CD4-positive, alpha-beta T cell (primary cell): ENCODE data around the gene ARHGAP15. TPM values are rescaled to one million over a fixed set of nuclear protein-coding genes. Genes with fewer than 3 reads are reported as not detected.

Experiments
- ATAC-seq: fragments of 200-7000 bp; cut with Tn5 transposase; one replicate; pipeline ENCODE4 v1.10.0; 2022; ENCODE audit warnings: mild to moderate bottlenecking; ENCODE audit not compliant: poor library complexity
- CTCF ChIA-PET: fragments of 350-600 bp; sonication (Branson Sonifier 250); formaldehyde crosslinking; loops from one replicate; lab custom pipeline; 2021; ENCODE audit warnings: antibody characterized with exemption, inconsistent platforms; lab: Charles Lee
- POLR2A ChIA-PET: fragments of 350-600 bp; sonication (Branson Sonifier 250); formaldehyde crosslinking; loops from one replicate; lab custom pipeline; 2021; ENCODE audit warnings: antibody characterized with exemption, inconsistent platforms; lab: Charles Lee
- DNase-seq, 14 experiments: peaks; one replicate each; pipeline ENCODE4 v3.0.0-alpha.2; 2013 to 2020; ENCODE audit warnings: mixed read lengths in 2 of 14
- H3K27ac ChIP-seq, 2 donors: one replicate each; pipeline versions ENCODE4 v1.5.1 to v1.7.0; 2013; ENCODE audit warnings: low read length in 2 of 2, low read depth in 1 of 2, mild to moderate bottlenecking in 1 of 2
- H3K27me3 ChIP-seq, 2 experiments: 1 replicate in 1 of 2; 2 replicates in 1 of 2; pipeline versions ENCODE4 v1.6.1 to v1.7.0; 2013; ENCODE audit warnings: low read length in 2 of 2, control low read depth in 1 of 2, mild to moderate bottlenecking in 1 of 2, moderate library complexity in 1 of 2; ENCODE audit not compliant: insufficient read depth in 2 of 2, control insufficient read depth in 1 of 2
- H3K36me3 ChIP-seq: one replicate; pipeline ENCODE4 v1.6.1; 2013; ENCODE audit warnings: low read length, control low read depth; ENCODE audit not compliant: insufficient read depth
- H3K4me1 ChIP-seq: one replicate; pipeline ENCODE4 v1.6.1; 2013; ENCODE audit warnings: low read length, control low read depth; ENCODE audit not compliant: insufficient read depth
- H3K4me3 ChIP-seq: one replicate; pipeline ENCODE4 v1.5.1; 2013; ENCODE audit warnings: mild to moderate bottlenecking, low read length, moderate library complexity
- H3K9me3 ChIP-seq, 2 experiments: 1 replicate in 1 of 2; 2 replicates in 1 of 2; pipeline versions ENCODE4 v1.6.1 to v1.7.0; 2013; ENCODE audit warnings: low read length in 2 of 2, mild to moderate bottlenecking in 2 of 2, control low read depth in 1 of 2, moderate library complexity in 1 of 2; ENCODE audit not compliant: control insufficient read depth in 1 of 2, insufficient read depth in 1 of 2
- H3K27ac Mint-ChIP-seq: one replicate; pipeline ENCODE4 v1.8.0; 2020; ENCODE audit warnings: mixed read lengths
- H3K27me3 Mint-ChIP-seq: one replicate; pipeline ENCODE4 v1.8.0; 2021; ENCODE audit warnings: mixed read lengths
- H3K36me3 Mint-ChIP-seq: one replicate; pipeline ENCODE4 v1.8.0; 2021; ENCODE audit warnings: low read depth, mixed read lengths
- H3K4me1 Mint-ChIP-seq: one replicate; pipeline ENCODE4 v1.8.0; 2021; ENCODE audit warnings: low read depth, mixed read lengths
- H3K4me3 Mint-ChIP-seq: one replicate; pipeline ENCODE4 v1.8.0; 2020; ENCODE audit warnings: mild to moderate bottlenecking, mixed read lengths
- H3K9me3 Mint-ChIP-seq: one replicate; pipeline ENCODE4 v1.8.0; 2020; ENCODE audit warnings: mixed read lengths
- CTCF ChIP-seq: fragments of 200-600 bp; IDR thresholded peaks from one replicate; pipeline ENCODE4 v1.8.0; 2022; ENCODE audit warnings: antibody characterized with exemption, mild to moderate bottlenecking
- intact Hi-C, 2 experiments: fragments of 100-400 bp; cut with DNase I in 1 of 2; cut with micrococcal nuclease in 1 of 2; formaldehyde crosslinking; loops; one replicate each; pipeline versions ENCODE4 v1.15.1 to v1.9.0; 2023 to 2025; cut with DNase I, micrococcal nuclease
- total RNA-seq, 174 experiments: library from RNA in 2 of 174; stranded (reverse) in 2 of 174; gene quantifications; one replicate each; pipeline ENCODE4 v1.2.3 and lab custom pipeline; 2021 to 2026

The ARHGAP15 gene
- total RNA-seq, 2 experiments from 2014 or later: 158 to 165 TPM

DNA sequence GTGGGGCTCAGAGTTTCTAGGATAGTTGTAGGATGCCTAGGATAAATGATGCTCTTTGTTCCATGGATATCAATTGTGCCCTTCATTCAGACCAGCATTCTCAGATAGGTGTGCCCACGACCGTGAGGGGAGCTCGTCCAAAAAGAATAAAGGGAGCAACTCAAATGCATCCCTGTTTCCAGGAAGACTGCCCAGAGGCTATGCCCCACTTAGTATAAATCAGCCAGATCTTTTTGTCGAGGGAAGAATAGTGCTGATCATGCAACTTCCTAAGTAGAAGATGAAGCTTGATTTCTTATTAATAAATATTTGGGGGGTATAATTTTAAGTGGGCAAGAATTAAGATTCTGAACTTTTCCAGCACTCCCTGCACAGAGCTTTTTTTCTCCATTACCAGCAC, 450.2 kb downstream of the ARHGAP15 start:
- Mint-ChIP-seq H3K36me3 (peaks cover 84% of the 10 kb centered on the region), H3K4me3 (no peak overlapping the region), H3K4me1 (peaks cover 38% of the 10 kb centered on the region), H3K27ac (no peak overlapping the region), H3K9me3 (no peaks in the 10 kb centered on the region), H3K27me3 (no peaks in the 10 kb centered on the region)
- no peak overlapping the region for H3K4me3 ChIP-seq
- H3K9me3 ChIP-seq: no peaks in the 10 kb centered on the region
- intact Hi-C loops: no loop called here
- no peaks in the 10 kb centered on the region for H3K27me3 ChIP-seq
- H3K36me3 ChIP-seq: peaks cover 17% of the 10 kb centered on the region
- no peak overlapping the region for H3K27ac ChIP-seq
- no peaks in the 10 kb centered on the region for H3K4me1 ChIP-seq
- CTCF ChIA-PET: no interaction called here
- POLR2A ChIA-PET: no interaction called here
- no peak for ATAC-seq
- DNase-seq: no peak
- no peak for TF ChIP-seq CTCF

DNA sequence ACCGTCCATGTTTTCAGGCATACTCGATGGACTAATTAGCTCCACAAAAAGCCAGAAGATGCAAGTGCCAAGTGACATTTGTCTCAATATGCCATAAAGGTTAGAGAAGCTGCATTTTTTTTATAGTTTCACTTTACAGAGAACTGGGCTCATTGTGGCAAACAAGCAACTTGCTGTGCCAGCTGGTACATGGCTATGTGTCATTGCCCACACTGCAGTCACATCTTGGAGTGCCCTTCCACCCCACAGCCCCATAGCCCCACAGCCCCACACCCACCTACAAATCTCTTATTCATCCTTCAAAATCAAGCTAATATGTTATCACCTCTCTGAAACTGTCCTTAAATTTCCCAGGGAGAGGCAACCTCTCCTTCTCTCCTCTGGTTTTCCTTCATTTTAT, 451.9 kb downstream of the ARHGAP15 start:
- H3K27ac ChIP-seq: no peak overlapping the region
- no peaks in the 10 kb centered on the region for H3K27me3 ChIP-seq
- TF ChIP-seq CTCF: no peak
- H3K4me1 Mint-ChIP-seq: peaks cover 28% of the 10 kb centered on the region
- no peak for ATAC-seq
- no peak overlapping the region for H3K4me3 Mint-ChIP-seq
- no peak for DNase-seq
- ChIA-PET CTCF (interaction anchor here (1.0 kb wide), 1 partner anchor 11 kb away, joined by 3 read pairs; no protein-coding TSS in a partner anchor), POLR2A (no interaction called here)
- H3K27me3 Mint-ChIP-seq: no peaks in the 10 kb centered on the region
- intact Hi-C loops: no loop called here
- H3K4me3 ChIP-seq: no peak overlapping the region
- H3K27ac Mint-ChIP-seq: no peak overlapping the region
- H3K36me3 Mint-ChIP-seq: peaks cover 84% of the 10 kb centered on the region
- H3K9me3 Mint-ChIP-seq: no peaks in the 10 kb centered on the region
- peaks cover 22% of the 10 kb centered on the region for H3K36me3 ChIP-seq
- H3K9me3 ChIP-seq: no peaks in the 10 kb centered on the region
- no peaks in the 10 kb centered on the region for H3K4me1 ChIP-seq

GRCh38 chr2:143582046-143582747, 453.0 kb downstream of the ARHGAP15 start:
- H3K27me3 Mint-ChIP-seq: no peaks in the 10 kb centered on the region
- no peak overlapping the region for H3K4me3 Mint-ChIP-seq
- DNase-seq (no peak), ATAC-seq (no peak)
- intact Hi-C loops: no loop called here
- peaks cover 26% of the 10 kb centered on the region for H3K36me3 ChIP-seq
- no peak overlapping the region for H3K27ac Mint-ChIP-seq
- TF ChIP-seq CTCF: no peak
- no peak overlapping the region for H3K4me3 ChIP-seq
- H3K36me3 Mint-ChIP-seq: peaks cover 84% of the 10 kb centered on the region
- H3K4me1 Mint-ChIP-seq: peaks cover 21% of the 10 kb centered on the region
- no peaks in the 10 kb centered on the region for H3K4me1 ChIP-seq
- H3K9me3 ChIP-seq: no peaks in the 10 kb centered on the region
- ChIA-PET CTCF (no interaction called here), POLR2A (no interaction called here)
- no peaks in the 10 kb centered on the region for H3K27me3 ChIP-seq
- no peaks in the 10 kb centered on the region for H3K9me3 Mint-ChIP-seq
- H3K27ac ChIP-seq: no peak overlapping the region
